GM18498 (cell line): Measurements from ENCODE around the gene LRRFIP2.
"Not testable (repeated sequence)": the region's sequence is repeated elsewhere in the genome, so short reads cannot be mapped to it uniquely, and the experiment has no call there.

Source experiments
- ATAC-seq: cut with Tn5 transposase; IDR thresholded peaks from one replicate; pipeline ENCODE4 v1.9.1; 2021; ENCODE audit warnings: mild to moderate bottlenecking, moderate library complexity; ENCODE audit not compliant: unreplicated experiment

LRRFIP2 gene, protein sequence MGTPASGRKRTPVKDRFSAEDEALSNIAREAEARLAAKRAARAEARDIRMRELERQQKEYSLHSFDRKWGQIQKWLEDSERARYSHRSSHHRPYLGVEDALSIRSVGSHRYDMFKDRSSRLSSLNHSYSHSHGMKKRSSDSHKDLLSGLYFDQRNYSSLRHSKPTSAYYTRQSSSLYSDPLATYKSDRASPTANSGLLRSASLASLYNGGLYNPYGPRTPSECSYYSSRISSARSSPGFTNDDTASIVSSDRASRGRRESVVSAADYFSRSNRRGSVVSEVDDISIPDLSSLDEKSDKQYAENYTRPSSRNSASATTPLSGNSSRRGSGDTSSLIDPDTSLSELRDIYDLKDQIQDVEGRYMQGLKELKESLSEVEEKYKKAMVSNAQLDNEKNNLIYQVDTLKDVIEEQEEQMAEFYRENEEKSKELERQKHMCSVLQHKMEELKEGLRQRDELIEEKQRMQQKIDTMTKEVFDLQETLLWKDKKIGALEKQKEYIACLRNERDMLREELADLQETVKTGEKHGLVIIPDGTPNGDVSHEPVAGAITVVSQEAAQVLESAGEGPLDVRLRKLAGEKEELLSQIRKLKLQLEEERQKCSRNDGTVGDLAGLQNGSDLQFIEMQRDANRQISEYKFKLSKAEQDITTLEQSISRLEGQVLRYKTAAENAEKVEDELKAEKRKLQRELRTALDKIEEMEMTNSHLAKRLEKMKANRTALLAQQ

DNA sequence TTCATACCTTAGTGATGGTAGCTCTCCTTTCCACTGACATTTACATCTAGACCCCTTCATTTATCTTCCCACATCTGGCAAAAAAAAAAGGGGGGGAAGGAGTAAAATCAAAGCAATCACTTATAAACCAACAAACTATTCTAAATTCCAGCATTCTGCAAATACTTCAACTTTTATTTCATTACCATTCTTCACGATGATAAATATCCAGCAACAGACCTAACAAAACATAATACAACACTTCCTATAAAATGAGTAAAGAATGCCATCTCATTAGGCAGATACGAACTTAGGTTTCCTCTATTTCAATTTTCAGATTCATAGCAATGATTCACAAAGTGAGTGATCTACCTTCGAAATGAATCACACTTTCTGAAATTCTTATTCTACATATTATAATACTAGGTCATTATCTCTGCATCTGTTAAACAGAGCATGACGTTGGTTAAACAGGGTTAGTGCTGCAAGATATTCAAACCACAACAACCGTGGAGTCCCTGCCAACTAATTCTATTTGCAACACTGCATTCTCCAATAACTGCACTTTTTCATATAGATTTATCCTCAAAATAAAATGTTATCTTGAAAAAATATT, at the start of gene LRRFIP2:
TSS of gene LRRFIP2 (minus strand) at position 51 of the 595 bp plus-strand sequence. CDS start 25,599 bp downstream, outside the sequence.
- peak; percentile 23 for ATAC-seq

DNA sequence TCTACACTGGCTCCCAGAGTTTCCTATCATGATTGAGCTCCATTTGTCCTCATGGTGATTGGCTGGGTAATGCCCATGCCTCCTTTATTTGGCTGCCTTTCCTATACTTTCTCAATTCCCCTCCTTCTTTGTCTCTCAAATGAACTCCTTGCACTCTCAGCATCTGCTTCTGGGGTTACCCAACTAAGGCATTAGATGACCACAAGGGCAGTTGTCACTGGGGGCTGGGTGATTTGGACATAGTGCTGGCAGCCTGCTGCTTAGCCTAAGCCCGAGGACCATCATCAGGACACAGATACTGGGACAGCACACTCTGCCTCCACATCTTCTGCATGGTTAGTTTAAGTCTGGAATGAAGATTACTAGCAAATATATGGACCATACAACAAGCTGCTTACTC, 49.2 kb upstream of the LRRFIP2 start:
- ATAC-seq = no peak

DNA sequence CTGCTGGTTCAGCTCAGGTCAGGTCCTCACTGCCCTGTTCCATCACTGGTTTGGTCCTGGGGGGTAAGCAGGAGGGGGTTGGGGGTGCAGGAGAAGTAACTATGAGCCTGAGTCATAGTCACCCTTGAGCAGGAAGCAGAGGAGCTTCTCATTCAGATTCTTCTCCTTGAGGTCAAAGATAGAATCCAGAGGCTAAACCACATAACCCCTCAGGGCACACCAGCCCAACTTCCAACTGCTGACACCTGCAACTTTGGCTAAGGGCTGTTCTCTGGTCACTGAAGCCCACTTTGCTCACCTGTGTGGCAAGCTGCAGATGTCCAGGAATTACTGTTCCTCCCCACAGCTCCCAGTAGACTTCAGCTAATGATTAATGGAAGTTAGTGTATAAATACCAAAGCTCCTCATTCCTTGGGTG, 48.8 kb upstream of the LRRFIP2 start:
- ATAC-seq = no peak

DNA sequence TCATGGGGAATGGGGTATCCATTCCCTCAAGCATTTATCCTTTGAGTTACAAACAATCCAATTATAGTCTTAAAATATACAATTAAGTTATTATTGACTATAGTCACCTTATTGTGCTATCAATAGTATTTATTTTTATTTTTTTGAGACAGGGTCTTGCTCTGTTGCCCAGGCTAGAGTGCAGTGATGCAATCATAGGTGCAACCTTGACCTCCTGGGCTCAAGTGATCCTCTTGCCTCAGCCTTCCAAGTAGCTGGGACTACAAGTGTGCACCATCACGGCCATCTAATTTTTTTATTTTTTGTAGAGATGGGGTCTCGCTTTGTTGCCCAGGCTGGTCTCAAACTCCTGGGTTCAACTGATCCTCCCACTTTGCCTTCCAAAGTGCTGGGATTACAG, 48.2 kb upstream of the LRRFIP2 start:
- not testable (repeated sequence) for ATAC-seq

DNA sequence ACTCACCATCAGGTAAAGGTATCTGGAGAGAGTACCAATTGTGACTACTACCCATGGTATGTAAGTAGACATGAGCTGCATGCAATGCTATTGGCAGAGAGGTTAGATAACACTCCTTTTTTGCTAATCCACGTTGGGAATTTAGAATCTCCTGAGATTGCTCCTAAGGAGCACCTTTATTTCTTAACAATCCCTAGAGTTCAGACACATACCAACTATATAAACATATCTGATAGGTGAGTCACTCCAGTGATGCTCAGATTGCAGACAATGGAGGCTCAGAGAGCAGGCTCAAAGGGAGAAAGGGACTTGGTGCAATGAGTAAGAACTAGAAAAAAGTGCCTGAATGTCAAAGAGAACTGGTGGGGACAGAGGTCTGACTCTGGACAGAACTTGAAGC, 47.0 kb upstream of the LRRFIP2 start:
- no peak for ATAC-seq

DNA sequence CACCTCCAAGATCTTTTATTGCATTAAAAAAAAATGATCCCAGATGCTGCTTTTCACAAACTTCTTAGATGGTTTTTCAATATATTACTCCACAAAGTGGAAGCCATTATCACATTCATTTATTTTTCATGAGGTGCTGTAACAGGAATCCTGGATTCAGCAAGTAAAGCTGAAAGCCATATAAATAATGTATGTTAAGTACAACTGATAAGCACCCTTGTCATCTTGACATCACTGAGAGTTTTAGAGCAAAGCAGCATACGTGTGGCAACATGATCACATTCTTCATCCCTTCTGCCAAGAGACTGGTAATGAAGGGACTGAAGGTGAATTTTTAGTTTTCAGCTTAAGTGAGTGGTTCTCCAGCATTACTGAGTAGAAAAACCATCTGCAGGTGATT, 44.9 kb upstream of the LRRFIP2 start:
- no peak for ATAC-seq

DNA sequence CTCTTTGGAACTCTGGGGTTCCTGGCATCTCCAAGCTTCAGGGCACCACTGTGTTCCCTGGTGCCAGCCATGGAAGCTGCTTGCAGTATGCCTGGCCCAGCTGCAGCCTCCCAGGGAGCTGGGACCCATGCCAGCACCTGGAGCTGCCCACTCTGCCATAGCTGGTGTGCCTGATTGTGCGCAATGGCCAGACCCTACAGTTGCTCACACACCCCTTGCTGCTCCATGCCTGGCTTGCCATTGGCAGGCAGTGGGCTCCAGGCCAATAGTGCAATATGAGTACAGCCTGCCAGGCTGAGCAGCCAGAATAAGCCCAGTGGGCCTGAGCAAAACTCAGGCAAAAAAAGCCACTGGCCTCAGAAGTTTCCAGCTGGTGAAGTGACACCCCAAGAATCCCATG, 43.8 kb upstream of the LRRFIP2 start:
- ATAC-seq = no peak

DNA sequence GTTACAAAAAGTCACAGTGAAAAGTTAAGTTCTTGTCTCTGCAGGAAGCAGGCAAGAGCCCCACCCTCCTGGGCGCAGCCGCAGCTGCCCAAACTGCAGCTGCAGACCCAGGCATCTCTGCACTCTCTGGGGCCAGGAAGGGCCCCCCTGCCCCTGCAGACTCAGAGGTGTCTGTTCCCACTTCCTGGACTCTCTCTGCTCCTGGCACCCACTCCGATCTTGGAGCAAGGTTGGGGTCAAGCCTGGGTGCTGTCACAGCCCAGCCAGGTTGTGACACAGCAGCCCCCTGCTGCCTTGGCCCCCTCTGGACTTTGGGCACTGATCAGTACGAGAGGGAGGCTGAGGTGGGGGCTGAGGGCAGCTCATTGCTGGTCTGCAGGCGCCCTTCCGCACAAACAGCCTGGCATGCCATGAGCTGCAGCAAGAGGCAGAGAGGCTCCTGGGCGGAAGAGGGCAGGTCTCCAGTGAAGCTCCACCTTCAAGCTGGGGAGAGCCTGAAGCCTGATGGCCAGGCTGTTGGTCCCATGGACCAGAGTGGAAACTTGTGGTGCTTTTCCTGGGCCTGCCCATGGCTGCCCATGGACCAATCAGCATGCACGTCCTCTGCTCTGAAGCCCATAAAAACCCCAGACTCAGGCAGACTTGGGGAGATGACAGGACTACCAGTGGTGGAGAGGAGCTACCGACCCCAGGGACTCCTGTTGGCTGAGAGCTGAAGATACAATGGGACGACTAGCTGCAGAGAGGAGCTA, 42.9 kb upstream of the LRRFIP2 start:
- no peak for ATAC-seq

DNA sequence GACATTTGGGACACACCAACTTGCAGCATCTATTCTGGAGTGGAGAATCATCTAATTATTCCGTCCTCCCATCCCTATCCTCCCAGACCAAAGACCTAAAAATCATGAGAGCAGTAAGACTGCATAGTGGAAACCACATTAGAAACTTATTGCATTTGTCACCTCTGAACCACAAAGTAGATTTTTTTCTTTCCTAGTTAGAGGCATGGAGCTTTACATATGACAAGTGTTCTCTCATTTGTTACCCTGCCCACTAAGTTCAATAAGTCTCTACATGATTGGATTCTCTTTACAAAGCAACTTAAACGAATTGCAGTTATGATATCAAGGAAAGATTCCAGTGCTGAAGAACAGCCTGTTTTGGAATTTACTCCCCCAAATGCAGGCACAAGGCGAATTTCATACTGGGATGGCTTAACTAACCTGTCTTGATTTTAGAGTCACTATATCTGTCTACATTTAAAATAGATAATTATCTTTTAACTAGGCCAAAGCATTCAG, 42.3 kb upstream of the LRRFIP2 start:
- no peak for ATAC-seq

DNA sequence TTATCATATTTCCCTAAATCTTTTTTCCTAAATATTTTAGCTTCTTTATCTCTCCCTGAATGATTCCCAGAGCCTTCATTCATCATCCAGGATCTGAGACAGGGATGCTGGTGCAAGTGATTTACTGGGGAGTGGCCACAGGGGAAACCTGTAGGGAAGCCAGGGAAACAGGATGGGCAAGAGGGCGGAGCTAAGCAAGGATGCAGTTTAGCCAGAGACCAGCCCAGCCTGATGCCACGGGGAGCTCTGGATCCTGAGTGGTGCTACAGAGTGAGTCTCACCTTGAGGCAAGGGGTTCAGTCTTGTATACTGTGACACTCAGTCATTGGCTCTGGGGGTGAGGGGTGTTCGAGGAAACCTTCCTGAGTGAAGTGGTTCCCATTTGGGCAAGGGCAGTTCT, 39.7 kb upstream of the LRRFIP2 start:
- ATAC-seq = no peak

DNA sequence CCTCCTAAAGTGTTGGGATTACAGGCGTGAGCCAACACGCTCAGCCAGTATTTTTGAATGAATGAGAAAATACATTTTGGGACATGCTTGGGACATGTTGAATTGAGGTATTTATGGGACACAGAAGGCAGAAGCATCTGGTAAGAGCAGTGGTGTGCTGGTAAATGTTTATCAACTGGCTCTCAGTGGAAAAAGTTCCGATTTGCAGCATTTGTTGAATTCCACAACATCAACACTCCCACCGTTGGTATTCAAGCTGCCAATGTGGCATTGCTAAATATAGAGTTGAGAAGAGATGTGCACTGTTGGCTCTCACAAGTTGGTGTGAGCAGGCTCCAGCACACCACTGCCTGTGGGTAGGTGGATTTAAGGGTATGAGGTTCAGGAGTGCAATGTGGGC, 35.8 kb upstream of the LRRFIP2 start:
- ATAC-seq = no peak

DNA sequence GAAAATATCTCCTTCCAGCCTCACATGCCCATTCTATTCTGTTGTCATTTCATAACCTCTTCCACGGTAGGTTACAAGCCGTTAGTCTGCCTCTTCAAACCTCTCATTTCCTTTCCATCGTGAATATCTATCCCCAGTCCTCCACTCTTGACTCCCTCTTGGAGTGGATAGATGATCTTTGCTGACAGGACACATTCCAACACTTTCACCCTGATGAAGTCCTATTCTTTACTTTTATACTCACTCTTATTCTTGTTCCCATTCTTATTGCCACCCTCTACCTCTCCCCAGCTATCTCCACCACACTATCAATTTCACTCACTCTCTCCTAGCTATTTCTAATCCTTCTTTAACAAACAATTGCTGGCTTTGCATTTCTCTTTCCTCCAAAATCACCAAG, 34.2 kb upstream of the LRRFIP2 start:
- ATAC-seq = not testable (repeated sequence)

DNA sequence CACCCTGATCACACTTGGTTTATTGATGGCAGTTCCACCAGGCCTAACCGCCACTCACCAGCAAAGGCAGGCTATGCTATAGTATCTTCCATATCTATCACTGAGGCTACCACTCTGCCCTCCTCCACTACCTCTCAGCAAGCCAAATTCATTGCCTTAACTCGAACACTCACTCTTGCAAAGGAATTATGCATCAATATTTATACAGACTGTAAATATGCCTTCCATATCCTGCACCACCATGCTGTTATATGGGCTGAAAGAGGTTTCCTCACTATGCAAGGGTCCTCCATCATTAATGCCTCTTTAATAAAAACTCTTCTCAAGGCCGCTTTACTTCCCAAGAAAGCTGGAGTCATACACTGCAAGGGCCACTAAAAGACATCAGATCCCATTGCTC, 33.6 kb upstream of the LRRFIP2 start:
- ATAC-seq = not testable (repeated sequence)

DNA sequence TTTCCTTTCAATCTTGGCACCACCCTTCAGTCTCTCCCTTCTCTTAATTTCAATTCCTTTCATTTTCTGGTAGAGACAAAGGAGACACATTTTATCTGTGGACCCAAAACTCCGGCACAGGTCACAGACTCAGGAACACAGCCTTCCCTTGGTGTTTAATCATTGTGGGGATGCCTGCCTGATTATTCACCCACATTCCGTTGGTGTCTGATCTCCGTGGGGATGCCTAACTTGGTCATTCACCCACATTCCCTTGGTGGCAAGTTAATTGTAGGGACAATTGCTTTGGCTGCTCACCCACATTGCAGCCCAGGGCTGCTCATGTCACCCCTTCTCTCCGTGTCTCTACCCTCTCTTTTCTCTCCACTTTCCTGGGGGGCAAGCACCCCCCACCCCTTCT, 31.7 kb upstream of the LRRFIP2 start:
- not testable (repeated sequence) for ATAC-seq

DNA sequence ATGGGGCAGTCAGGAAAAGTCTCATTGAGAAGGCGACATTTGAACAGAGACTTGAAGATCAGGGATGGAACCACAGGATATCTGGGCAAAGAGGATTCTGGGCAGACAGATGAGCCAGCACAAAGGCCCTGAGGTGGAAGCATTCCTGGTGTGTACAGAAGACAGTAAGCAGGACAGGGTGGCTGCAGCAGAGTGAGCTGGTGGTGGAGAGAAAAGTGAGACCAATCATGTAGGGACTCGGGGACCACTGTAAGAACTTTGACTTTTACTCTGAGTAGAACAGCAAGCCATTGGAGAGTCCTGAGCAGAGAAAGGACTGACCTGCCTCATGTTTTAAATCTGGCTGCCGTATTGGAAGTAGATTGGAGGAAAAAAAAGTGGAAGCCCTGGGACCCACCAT, 29.9 kb upstream of the LRRFIP2 start:
- no peak for ATAC-seq

DNA sequence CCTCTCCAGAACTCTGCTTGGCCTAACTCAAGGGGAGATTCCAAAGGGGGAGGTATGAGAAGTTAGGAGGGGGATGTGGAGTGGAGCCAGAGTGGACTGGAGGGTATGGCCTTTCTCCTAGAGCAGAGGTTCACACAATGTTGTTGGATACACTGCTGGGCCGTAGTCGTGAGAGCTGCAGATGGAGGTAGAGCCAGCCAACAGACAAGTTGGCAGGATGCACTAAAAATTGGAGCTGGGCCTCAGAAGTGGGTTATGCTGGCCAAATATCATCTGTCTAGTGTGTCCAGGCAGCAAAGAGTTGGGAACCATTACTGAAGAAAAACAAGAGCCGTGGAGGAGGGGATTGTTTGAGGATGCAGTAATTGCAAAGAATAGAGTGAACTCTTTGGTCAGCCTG, 27.7 kb upstream of the LRRFIP2 start:
- ATAC-seq = no peak

DNA sequence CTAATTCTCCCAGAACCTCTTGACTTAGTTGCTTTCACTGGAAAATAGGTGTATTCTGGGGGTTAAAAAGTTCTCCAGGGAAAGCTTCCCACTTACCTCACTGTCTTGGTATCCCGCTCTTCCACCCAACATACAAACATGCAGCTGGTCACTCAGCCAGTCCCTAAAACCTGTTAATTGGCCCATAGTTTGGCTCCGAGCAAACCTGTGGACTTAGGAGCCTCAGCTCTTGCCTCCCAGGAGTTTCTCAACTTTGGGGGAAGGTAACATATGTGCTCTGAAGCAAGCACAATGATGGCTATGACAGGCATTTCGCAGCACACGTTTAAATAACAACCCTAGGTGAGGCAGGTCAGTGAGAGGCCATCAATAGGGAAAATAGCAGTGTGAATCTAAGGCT, 25.8 kb upstream of the LRRFIP2 start:
- no peak for ATAC-seq

DNA sequence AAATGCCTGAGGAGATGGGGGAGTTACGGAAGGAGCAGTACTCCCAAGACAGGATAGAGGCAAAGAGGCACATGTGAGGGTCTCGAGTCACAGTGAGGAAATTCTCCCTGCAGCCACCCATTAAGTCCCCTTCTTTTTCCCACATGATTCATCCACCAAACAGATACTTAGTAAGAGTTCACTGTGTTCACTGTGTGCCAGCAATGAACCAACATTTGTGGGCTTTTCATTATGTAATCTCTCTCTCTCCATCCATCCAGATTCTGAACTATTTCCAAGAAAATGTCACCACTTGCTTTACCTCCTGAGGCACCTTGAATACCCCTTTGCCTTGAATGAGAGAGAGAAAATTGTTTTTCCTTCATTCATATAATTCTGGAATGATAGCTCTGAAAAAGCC, 24.6 kb upstream of the LRRFIP2 start:
- no peak for ATAC-seq

DNA sequence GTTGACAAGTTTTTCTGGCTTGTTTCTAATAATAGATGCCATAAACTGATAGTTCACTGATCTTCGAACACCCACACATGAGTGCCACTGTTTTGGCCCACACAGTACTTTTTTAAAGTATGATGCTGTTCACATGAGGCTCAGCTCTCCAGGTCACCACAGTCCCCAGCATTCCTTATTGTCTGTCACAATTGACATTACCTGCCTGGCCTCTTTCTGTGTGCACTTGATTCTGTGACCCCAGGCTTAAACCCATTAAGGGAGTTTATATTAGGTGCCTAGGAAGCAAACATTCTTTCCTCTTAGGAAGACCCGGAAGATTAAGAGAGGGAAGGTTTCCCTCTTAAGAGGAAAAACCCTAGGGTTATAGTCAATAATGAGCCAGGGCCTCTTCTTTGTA, 24.2 kb upstream of the LRRFIP2 start:
- ATAC-seq = no peak

DNA sequence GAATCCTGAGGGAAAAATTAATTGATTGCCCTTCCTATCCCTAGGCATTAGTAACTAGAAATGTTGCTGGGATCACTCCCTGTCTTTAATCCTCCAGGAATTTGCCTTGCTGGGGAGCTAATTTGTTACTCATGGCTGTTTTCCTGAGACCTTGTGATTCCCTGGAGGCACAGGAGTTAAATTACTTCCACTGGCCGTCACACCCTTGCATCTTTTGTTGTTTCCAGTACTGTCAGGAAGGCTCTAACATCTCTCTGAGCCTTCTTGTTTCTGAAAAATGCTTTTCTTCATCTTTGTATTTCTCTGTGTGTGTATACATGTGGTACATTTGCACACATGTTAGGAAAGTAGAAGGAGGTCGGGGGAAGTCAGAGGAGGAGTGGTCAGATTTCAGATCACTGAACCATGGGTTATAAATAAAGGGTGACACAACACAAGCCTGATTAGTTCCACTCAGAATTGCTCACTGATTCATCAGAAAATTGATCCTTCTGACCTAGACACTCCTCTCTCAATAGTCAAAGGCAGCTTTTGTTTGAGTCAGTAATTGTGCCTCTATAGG, 23.5 kb upstream of the LRRFIP2 start:
- no peak for ATAC-seq

DNA sequence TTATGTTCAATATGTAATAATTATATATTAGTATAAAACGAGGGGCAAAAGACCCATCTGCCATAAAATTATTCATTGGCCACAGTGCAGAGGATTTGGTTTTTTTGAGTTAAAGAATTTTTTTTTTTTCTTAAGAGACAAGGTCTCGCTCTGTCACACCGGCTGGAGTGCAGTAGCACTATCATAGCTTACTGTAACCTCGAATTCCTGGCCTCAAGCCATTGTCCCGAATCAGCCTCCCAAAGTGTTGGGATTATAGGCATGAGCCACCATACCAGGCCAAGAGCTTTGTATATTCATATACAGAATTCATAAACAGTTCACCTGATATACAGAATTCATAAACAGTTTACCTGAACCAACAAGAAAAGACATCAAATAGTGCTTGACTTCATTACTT, 20.2 kb upstream of the LRRFIP2 start:
- no peak for ATAC-seq
